GM15510 (cell line): ENCODE measurements around the gene SCGB1A1.

Experiments
- POLR2A ChIP-seq: IDR thresholded peaks from 3 replicates; pipeline ENCODE4 v1.6.1; 2011; ENCODE audit warnings: borderline replicate concordance; ENCODE audit not compliant: insufficient read length; ENCODE audit errors: extremely low read depth

SCGB1A1 gene

DNA sequence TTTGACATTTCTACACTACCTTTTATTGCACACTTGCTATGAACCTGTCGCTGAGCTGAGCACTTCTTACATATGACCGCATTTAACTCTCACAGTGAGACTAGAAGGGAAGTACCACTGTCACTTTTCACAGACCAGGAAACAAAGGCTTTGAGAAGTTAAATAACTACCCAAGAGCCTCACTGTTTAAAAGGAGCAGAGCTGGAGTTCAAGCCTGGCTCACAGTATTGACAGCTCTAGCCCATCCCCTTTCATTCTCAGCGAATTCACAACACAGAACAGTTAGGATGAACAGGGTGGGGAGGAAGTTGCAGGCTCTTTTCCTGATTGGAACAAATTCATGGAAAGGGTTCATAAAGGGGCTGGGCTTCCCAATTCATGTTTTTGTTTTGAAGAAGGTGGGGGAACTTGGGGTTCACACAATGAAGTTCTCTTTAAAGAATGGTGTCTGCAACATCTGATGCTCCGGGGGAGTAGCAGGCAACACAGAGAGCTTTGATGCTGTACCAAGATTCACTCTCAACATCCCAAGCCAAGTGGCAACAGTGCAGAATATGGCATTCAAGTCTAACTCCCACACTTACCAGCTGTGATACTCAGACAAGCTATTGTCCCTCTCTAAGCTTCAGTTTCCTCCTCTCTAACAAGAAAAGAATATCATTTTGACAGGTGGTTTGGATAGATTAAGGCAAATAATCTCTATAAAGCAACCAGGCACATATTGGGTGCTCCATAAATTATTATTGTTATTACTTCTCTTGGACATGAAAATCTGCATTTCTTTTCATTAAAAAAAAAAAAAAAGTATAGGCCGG lies 17.2 kb downstream of the SCGB1A1 start:
- TF ChIP-seq POLR2A: no peak

DNA sequence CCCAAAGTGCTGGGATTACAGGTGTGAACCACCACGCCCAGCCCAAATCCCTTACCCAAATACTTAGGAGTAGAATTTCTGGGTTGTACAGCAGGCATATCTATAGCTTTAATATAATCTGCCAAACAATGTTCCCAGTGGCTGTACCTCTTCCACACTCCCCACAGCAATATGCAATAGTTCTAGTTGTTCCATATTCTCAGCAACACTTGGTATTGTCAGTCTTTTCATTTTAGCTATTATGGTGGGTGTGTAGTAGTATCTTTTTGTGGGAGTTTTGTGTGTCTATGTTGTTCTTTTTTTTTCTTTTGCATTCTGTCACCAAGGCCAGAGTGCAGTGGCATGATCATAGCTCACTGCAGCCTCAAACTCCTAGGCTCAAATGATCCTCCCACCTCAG lies 18.8 kb downstream of the SCGB1A1 start:
- TF ChIP-seq POLR2A: no peak

DNA sequence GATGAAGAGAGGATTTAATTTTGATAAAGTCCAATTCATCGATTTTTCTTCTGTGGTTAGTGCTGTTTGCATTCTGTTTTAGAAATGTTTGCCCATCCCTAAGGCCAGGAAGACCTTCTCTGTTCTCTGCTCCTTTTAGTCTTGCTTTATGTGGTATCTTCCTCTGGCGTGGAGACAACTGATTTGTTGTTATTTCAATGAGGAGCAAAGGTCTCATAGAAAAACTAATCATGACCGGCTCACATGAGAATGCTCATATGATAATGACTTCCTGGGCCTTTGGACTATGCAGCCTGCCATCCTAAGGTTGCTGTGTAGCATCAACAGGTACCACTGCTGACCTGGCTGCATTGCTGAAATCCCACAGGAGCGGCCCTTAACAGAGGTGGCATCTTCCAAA lies 19.8 kb downstream of the SCGB1A1 start:
- TF ChIP-seq POLR2A: no peak

DNA sequence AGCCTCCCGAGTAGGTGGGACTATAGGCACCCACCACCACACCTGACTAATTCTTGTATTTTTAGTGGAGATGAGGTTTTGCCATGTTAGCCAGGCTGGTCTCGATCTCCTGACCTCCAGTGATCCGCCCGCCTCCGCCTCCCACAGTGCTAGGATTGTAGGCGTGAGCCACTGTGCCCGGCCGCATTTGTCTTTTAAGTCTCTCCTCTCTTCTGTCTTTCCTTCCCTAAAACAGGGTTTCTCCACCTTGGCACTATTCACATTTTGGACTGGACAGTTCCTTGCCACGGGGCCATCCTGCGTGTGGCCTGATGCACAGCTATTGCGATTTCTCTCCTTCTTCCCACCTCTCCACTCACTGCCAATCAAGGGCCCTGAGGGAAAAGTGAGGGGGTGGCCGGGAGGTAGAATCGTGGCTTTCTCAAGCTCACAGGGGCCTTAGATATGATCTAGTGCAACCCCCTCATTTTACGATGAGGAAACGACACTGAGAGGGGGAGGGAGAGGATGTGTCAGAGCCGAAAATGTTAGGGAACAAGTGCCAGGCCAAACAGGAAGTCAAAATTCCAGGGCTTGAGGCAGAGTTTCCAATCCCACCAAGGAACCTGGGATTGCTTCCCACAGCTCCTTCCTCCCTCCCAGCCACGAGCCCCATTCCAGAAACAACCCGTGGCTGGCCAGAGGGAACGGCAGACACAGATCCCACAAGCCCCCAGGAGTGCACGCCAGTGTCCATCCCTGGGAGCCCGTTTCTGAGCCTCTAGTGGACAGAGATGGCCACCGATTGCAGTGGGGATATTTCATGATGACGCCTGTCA lies 21.2 kb downstream of the SCGB1A1 start:
- no peak for TF ChIP-seq POLR2A

DNA sequence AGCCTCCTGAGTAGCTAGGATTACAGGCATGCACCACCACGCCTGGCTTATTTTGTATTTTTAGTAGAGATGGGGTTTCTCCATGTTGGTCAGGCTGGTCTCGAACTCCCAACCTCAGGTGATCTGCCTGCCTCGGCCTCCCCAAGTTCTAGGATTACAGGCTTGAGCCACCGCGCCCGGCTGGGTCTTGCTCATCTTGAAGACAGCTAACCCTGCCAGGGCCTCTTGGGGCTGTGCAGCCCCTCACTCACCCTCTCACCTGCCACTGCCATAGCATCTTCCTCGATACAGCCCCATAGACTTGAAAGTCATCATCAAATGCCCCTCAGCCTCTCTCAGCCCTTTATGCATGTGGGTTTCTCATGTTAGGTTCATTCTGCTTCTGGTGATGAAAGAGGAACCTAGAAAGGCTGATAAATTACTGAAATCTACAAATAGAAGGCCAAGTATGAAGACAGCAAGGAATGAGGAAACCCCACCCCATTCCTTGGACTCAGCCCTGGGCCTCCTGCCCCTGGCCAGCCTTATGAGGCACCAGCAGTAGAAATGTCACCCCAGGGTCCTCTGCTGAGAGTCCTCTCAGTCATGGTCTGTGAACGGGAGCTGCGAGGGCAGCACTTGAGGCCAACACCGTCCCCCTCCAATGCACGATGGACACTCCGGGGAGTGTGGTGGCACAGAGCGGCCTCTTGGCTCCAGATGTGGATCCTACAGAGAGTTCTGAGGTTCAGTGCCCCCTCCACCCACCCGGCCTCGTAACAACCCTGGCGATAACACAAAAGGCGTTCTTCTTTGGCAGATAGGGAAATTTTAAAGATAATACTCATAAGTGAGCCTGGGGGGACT lies 24.8 kb downstream of the SCGB1A1 start:
- TF ChIP-seq POLR2A: no peak

DNA sequence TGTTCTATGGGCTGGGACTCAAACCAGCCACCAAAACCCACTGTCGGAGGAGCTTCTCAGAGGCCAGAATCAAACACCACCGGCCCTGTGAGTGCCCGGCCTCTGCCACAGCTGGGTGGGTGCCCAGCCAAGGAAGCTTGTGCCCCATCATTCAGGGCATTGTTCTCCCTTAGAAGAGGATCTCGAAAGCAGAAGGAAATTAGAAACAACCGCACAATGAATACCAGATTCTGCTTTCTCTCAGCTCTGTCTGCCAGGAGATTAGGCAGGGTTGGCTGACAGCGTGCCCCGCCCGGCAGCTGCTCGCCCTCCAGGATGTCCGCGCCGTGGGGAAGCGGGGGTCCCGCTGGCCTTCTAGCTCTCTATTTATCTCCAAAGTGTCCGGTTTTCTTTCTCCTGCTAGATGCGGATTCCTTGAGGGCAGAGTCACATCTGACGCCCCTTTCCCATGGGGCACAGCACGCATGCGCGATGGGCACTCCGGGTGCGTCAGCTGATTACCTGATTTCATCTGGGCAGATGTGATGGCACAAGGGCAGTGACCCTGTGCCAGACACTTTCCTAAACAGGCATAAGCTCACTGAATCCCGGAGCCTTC lies 25.5 kb downstream of the SCGB1A1 start:
- TF ChIP-seq POLR2A: no peak

DNA sequence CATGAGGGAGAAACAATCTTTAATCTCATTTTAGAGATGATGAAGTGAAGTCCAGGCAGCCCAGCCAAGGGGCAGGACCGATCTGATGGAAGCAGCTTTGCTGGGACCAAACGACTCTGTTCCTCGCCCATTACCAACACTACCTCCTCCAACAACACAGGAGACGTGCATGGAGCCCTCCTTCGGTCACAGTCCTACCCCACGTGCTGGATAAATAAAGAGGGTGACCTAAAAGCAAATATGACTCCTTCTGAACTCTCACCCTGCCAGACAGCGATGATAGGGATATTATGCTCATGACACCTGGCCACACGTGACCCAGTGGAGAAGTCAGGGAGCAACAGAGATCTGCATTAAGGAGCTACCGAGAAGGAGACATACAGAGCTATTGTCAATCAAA lies 26.0 kb downstream of the SCGB1A1 start:
- TF ChIP-seq POLR2A: no peak

DNA sequence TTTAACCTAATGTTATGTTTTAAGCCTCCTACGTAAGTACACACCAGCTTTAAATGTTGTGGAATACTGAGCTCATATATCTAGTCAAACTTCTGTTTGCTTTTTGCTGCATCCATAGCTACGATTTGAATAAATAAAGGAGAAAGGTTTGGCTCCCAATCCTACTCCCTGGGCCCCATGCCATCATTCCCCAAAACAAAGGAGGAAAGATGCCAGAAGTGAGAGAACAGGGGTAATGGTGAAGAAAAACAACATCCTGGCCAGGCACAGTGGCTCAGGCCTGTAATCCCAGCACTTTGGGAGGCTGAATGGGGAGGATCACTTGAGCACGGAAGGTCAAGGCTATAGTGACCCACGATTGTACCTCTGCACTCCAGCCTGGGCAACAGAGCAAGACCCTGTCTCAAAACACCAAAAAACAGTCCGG lies 26.5 kb downstream of the SCGB1A1 start:
- no peak for TF ChIP-seq POLR2A

DNA sequence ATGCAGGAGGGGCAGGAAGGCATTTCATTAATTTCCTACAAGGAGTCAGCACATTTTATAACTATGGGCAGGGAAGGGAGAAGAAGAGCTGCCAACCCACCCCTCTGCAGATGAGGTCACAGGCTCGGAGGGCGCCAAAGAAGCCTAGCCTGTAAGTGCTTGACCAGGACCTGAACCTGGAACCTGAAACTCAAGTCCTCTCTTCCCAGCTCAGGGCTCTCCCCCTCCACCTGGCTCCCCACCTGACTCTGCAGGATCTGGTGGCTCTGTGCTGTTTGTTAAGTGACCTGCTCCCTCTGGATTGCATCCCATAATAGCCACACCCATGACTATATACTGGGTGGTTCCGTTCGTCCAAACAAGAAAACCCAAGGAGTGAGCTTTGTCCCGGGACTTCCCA lies 27.3 kb downstream of the SCGB1A1 start:
- TF ChIP-seq POLR2A: no peak

DNA sequence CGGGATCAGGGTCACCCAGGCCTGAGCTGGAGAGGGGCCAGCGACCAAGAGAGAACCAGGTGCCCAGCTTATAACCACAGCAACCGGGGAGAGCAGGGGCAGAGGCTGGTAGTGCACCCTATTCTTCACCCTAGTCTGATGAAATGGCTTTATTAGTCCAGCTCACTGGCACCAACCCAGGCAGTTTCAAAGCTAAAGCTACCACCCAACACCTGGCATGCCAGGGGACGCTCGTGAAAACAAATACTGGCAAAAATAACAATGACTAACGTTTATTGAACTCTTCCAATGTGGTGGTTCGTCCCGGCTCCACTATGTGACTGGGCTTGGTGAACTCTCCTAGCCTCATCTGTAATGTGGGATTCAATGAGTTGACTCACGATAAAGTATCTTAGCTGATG lies 30.6 kb downstream of the SCGB1A1 start:
- TF ChIP-seq POLR2A: no peak

DNA sequence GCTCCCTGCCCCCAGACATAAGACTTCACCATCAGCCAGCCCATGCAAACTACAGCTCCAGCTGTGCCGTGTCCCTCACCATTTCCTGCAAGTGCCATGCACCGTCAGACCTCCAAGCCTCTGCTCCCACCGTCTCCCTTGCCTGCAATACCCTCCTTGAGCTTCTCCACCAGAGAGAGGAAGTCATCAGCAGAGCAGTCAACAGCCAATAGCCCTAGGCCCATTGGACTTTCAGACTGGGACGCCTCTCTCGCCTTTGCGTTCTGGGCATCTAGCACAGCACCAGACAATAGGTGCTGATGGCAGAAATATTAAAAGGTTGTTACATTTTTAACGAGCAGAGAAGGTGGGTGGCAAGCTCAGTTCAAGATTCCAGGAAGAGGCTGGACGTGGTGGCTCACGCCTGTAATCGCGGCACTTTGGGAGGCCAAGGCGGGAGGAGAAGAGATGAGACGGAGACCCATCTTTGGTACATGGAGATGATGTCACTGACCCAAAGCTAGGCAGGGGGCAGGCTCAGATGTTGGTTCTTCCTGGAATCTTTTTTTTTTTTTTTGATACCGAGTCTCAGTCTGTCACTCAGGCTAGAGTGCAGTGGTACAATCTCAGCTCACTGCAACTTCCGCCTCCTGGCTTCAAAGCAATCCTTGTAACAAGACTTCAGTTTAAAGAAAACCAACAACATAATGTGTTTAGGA lies 31.9 kb downstream of the SCGB1A1 start:
- no peak for TF ChIP-seq POLR2A

DNA sequence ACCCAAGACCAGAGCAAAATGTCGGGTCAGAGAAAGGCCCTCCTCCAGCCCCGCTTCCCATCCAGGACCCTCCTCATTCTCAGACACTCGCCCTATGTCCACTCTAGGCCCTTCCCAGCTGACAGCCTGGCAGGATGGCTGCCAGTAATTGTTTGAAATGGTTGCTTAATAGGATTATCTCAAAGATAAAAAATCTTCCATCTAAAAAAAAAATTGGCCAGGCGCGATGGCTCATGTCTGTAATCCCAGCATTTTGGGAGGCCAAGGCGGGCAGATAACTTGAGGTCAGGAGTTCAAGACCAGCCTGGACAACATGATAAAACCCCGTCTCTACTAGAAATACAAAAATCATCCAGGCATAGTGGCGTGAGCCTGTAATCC lies 32.4 kb downstream of the SCGB1A1 start:
- no peak for TF ChIP-seq POLR2A

DNA sequence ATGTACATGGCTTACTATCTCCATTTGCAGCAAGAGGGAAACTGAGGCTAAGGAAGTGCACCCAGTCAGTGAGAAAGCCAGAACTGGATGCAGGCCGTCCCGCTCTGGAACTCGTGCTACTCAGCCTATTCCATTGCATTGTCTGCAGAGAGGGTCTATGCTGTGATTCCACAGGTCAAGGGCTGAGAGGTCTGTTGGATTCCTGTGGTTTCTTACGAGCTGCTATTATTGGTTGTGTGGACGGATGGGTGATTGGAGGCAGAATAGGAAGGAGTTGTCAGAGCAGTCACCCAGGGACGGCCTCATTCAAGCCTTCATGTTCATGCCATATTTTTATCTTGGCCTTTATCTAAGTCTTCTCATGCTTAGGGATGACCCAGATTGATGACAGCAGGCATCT lies 33.4 kb downstream of the SCGB1A1 start:
- no peak for TF ChIP-seq POLR2A
